Hematopoietic multipotent progenitor cell treated with erythropoietin and hydrocortisone succinate and interleukin-3 and kit ligand, for 4 days (in vitro differentiated cells): ENCODE data around the gene RARS1.
"Not testable (repeated sequence)": the region's sequence is repeated elsewhere in the genome, so short reads cannot be mapped to it uniquely, and the experiment has no call there.

ENCODE experiments used
- DNase-seq: peaks from one replicate; pipeline ENCODE4 v3.0.0-alpha.2; 2015

The RARS1 gene

GRCh38 chr5:168482361-168482760 is 3.9 kb upstream of the RARS1 start:
- DNase-seq: no peak

GRCh38 chr5:168489059-168489458 is 2.8 kb downstream of the RARS1 start:
- no peak for DNase-seq

DNA sequence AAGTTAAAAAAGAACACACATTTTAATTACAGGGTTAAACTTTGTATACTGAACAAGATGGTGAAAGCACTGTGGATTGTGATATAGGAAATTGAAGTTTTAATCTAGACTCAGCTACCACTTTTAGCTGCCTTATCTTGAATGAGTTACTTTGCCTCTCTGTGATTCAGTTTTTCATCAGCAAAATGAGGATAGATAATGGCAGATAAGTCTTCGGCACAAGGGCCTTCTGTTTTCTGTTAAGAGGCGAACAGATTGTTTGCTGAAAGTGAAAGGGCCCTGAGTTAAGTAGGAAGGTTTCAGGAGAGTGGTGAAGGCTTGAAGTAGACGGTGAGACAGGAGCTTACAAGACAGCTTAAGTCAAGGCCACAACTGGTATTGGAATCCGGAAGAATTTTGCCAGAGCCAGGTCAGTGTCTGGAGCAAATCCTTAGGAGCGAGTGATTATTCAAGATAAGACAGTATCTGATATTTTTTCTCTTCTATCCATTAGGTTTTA is 7.8 kb downstream of the RARS1 start:
- DNase-seq: no peak

- no peak for DNase-seq
Measured at GRCh38 chr5:168502563-168503237, 16.4 kb downstream of the RARS1 start.

- peak; percentile 14 for DNase-seq
Measured at GRCh38 chr5:168513861-168514428, 27.7 kb downstream of the RARS1 start.

DNA sequence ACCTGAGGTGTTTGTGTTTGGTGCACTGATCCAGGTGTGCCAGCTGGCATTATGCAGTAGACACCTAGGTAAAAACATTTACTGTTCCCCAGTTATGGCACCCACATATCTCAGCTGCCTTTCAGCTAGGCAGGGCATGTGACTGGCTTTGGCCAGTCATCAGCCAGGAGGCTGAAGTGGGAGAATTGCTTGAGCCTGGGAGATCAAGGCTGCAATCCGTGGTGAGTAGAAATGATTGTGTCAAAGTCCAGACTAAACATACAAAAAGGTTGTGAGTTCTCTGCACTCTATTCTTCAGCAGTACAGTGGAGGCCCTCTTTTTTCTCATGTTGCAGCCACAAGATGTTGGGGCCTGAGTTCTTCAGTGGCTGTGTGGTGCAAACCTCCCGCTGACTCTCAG is 39.6 kb downstream of the RARS1 start:
- no peak for DNase-seq

DNA sequence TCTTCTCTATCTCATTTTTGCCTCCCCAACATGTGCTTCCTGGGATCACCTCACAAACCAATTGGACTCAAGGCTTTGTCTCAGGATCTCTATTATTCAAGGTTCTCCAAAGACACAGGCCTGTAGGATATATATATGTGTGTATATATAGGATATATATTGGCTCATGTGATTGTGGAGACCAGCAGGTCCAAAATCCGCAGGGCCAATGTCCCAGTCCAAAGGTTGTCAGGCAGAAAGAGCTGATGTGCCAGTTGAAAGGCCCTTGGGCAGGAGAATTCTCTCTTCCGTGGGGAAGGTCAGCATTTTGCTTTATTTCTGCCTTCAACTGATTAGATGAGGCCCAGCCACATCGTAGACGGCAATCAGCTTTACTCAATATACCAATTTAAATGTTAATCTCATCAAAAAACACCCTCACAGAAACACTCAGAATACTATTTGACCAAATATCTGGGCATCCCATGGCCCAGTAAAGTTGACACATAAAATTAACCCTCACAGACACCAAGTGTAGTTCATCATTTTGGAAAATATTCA is 41.6 kb downstream of the RARS1 start:
- DNase-seq: no peak

- peak; percentile 77 for DNase-seq
Measured at GRCh38 chr5:168528521-168529373, 42.5 kb downstream of the RARS1 start, which contains the start of gene FBLL1. TSS of gene FBLL1 (plus strand) at chr5:168529305. CDS start at chr5:168529505, 200 bp downstream.

DNA sequence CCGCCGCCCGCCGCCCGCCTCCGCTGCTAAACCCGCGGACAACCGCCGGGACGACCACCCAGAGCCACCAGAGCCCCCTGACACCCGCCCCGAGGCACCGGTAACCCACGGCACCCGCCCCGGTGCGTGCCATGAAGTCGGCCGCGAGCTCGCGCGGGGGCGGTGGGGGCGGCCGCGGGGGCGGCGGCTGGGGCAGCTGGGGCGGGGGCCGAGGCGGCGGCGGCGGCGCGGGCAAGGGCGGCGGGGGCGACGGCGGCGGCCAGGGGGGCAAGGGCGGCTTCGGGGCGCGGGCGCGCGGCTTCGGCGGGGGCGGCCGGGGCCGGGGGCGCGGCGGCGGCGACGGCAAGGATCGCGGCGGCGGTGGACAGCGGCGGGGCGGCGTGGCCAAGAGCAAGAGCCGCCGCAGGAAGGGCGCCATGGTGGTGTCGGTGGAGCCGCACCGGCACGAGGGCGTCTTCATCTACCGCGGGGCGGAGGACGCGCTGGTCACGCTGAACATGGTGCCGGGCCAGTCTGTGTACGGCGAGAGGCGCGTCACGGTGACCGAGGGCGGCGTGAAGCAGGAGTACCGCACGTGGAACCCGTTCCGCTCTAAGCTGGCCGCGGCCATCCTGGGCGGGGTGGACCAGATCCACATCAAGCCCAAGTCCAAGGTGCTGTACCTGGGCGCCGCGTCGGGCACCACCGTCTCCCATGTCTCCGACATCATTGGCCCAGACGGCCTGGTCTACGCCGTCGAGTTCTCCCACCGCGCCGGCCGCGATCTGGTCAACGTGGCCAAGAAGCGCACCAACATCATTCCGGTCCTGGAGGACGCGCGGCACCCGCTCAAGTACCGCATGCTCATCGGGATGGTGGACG is 43.3 kb downstream of the RARS1 start:
- peak; percentile 34 for DNase-seq

DNA sequence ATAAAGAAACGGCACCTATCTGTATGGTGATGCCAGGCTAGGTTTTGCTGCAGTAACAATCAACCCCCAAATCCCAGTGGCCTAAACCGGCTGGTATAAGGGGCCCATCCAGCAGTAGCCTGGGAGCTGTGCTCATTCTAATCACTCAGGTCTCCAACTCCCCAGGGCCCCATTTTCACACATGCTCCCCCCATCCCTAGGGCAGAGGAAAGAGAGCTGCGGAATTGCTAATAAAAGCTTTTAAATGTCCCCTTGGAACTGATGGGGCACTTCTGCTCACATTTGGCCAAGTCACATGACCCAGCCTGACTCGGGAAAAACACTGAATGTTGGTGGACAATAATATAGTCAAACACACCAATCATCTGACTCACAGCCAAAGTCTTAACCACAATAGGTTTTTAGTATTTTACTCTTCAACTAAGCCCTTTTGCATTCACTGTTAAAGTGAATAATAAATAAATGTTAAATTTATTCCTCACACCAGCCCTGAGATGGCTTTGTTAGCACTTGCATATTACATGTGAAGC is 44.4 kb downstream of the RARS1 start:
- no peak for DNase-seq

DNA sequence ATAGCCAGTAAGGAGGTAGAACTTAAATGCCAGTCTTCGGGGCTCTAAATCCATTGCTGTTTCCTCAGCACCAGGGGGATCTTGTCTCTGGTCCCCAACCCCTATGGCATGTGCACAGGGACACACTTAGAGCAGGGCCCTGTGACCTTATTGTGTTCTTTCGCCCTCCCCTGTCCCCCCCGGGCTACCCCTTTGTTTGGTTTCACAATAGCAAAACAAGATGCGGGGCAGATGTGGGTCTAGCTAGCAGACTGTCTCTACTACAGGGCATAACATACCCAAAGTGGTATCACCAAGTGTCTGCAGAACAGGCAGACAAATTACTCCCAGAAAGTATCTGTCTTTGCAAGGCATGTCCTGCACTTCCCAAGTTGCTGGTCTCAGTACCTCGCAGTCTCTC is 44.9 kb downstream of the RARS1 start:
- DNase-seq: no peak

- no peak for DNase-seq
Measured at GRCh38 chr5:168531987-168532864, 46.0 kb downstream of the RARS1 start.

DNA sequence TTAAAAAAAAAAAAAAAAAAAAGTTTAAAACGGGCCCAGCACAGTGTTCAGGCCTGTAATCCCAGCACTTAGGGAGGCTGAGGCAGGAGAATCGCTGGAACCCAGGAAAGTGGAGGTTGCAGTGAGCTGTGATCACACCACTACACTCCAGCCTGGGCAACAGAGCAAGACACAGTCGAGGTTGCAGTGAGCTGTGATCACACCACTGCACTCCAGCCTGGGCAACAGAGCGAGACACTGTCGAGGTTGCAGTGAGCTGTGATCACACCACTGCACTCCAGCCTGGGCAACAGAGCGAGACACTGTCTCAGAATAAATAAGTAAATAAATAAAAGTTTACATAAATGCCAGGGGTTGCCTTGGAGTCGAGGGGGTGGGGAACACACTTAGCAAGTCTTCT is 48.1 kb downstream of the RARS1 start:
- DNase-seq: not testable (repeated sequence)

- no peak for DNase-seq
Measured at GRCh38 chr5:168537176-168537575, 50.9 kb downstream of the RARS1 start.

DNA sequence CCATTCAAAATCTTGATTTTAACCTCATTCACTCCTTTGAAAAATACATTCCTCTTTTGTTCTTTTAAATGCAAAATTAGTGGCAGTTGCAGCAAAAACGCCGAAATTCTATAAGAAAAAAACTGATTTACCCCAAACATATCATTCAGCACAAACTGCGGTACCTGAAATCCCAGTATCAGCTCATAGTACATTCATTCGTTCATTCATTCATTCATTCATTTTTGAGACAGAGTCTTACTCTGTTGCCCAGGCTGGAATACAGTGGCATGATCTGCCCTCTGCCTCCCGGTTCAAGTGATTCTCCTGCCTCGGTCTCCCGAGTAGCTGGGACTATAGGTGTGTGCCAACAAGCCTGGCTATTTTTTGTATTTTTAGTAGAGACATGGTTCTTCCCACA is 63.3 kb downstream of the RARS1 start:
- DNase-seq: no peak

GRCh38 chr5:168550656-168551055 is 64.4 kb downstream of the RARS1 start:
- no peak for DNase-seq

- peak; percentile 20 for DNase-seq
Measured at GRCh38 chr5:168552146-168552545, 65.9 kb downstream of the RARS1 start.

- DNase-seq: no peak
Measured at GRCh38 chr5:168553377-168554130, 67.3 kb downstream of the RARS1 start.

GRCh38 chr5:168557389-168557788 is 71.1 kb downstream of the RARS1 start:
- DNase-seq: no peak

GRCh38 chr5:168562279-168562678 is 76.0 kb downstream of the RARS1 start:
- no peak for DNase-seq
